GM12864 (cell line): ENCODE data around the gene NUP205.

ENCODE experiments used
- DNase-seq: peaks from one replicate; pipeline ENCODE4 v3.0.0-alpha.2; 2011; ENCODE audit warnings: low read depth
- H3K4me3 ChIP-seq: 2 replicates; pipeline ENCODE4 v1.5.1; 2011; ENCODE audit warnings: mild to moderate bottlenecking, low read depth, low read length, control low read depth
- CTCF ChIP-seq: IDR thresholded peaks from 2 replicates; pipeline ENCODE4 v1.5.1; 2011; ENCODE audit warnings: low read depth, mild to moderate bottlenecking, moderate library complexity, low read length, control low read depth, inconsistent platforms; ENCODE audit errors: missing control alignments

The NUP205 gene

DNA sequence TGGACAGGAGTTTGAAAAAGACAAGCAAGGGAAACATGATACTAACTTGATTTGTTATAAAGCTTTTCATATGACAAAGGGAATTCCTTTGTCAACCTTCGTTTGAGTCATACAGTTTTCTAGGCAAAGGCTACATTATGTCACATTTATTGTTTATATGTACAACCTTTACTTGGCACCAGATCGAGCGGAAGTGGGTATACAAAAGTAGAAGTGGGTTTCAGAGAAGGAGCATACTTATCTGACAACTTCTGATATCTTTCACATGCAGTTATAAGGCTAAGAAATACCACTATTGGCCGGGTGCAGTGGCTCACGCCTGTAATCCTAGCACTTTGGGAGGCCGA lies 115.6 kb downstream of the NUP205 start:
- TF ChIP-seq CTCF, result no peak
- H3K4me3 ChIP-seq, result no peak overlapping the region
- no peak for DNase-seq

DNA sequence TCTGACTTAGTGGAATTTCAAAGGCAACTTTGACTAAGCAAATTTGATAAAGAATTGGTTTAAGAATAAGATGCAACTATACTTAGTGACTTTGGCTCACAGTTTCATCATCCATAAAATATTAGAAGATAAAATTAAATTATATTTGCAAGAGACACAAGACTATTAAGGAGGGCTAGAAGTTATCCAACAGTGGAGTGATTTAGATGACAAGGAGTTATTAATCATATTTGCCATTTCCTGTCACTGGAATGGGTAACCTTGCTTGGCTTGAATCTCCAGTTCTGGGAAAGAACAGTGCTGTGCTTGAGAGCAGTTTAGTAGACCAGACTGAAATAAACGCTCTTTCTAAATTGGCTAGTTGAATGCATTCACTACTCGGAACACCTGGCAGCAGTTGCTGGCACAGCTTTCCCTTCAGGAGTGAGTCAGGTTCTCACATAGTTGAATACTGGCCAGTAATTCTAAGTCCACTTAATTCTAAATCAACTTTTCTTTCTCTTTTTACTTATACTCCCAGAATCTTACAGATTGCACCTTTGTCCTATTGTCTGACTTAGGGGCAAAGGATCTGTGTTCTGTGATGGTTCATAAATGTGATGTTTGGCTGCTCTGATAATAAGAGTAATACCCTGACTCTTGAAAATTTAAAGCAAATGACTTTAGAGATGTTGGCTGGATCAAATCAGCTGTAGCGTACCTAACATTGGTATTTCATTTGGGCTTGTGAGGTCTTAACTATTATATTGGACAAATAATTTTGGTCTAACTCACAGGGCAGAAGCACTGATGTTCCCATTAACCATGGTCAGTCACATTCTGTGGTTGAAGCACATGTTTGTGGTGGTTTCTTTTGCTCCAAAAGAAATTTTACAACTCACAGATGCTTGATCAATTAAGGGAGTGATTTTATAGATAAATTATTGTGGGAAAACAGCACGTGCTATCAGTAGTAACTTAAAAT lies 121.2 kb downstream of the NUP205 start:
- no peak overlapping the region for H3K4me3 ChIP-seq
- TF ChIP-seq CTCF, result no peak
- DNase-seq, result no peak

GRCh38 chr7:135681762-135682161 lies 124.0 kb downstream of the NUP205 start:
- no peak for TF ChIP-seq CTCF
- no peak overlapping the region for H3K4me3 ChIP-seq
- DNase-seq, result no peak

GRCh38 chr7:135682191-135682590 lies 124.5 kb downstream of the NUP205 start:
- TF ChIP-seq CTCF, result no peak
- no peak overlapping the region for H3K4me3 ChIP-seq
- no peak for DNase-seq

DNA sequence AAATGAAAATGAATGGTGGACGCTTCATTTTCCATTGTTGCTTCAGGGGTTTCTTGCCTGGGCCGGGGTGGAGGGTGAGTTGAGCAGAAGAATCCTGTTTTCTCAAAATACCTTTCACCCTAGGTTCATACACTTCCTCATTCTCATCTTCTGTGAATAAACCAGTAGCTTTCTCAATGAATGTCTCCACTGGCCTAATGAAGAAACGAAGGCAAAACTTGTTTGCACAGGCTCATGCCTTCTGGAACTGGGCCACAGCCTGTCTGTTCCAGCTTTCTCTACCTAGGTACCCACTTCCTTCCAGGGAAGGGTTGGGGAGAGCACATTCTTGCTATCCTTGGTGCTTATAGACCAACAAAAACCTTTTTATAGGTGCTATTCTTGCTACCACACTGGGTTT lies 125.9 kb downstream of the NUP205 start:
- no peak overlapping the region for H3K4me3 ChIP-seq
- no peak for DNase-seq
- no peak for TF ChIP-seq CTCF

GRCh38 chr7:135684136-135684535 lies 126.4 kb downstream of the NUP205 start:
- no peak overlapping the region for H3K4me3 ChIP-seq
- no peak for TF ChIP-seq CTCF

DNA sequence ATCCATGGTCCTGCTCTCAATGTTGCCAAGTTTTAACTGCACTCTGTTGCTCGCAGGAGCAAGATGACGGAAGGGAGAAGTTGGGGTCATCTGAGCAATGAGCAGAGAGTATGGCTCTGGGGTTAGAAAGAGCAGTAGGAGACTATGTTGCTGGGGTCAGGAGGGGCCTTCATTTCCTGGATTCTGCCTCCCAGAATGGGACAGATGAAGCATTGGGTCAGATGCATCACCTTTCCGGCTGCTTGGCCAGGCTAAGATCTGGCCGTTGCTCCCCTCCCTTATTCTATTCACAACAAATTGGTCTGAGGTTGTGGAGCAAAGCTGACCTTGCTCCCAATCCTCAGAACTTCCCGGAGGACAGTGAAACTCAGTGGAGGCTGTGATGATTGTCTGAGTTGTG lies 127.0 kb downstream of the NUP205 start:
- H3K4me3 ChIP-seq, result no peak overlapping the region
- DNase-seq, result no peak
- no peak for TF ChIP-seq CTCF

More at GRCh38 chr7:135684136-135684535, 126.4 kb downstream of the NUP205 start:
- no peak for DNase-seq
